GM19043 (cell line): Measurements from ENCODE around the gene SHANK2.

Experiments
- ATAC-seq: cut with Tn5 transposase; IDR thresholded peaks from one replicate; pipeline ENCODE4 v1.9.1; 2021; ENCODE audit warnings: low read depth; ENCODE audit not compliant: unreplicated experiment

Gene SHANK2

DNA sequence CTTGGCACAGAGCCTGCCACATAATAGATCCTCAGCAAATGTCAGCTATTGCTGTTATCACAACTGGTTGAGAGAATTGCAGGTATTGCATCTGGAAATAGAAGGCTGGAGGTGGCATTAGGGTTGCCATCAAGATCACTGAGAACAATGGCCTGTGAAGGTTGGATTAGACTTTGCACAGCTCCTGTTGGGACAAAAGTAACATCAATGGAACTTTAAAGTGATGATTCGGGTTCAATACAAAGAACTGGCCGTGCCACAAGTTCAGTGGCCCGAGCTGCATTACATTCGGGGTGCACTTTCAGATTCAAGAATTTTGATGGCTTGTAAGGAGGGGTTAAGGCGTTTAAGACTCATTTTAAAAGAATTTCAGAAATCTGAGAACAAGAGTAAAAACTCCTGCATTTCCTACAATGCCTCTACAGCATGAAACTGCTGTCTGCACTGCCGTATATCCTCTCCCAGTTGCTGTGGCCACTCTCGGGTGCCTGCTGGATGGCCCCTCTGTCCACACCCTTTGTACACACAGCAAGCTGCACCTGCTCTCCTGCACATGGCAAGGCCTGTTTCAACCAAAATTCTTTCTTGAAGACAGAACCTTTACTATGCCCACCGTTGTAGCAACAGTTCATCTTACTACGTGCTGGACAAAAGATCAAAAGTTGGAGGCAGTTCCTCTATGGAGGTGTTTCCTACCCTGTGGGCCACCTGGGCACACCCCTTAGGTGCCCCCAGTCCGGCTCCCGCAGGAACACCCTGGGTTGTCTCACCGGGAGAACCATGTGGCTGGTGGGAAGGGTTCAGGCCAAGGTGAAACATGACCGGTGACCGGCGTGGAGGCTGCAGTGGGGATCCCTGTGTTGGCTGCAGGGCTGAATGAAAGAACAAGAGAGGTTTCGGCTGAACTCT, 17.5 kb upstream of the SHANK2 start:
- ATAC-seq = no peak

GRCh38 chr11:71268706-71269321, 16.4 kb upstream of the SHANK2 start:
- ATAC-seq = no peak

GRCh38 chr11:71267807-71268421, 15.5 kb upstream of the SHANK2 start:
- no peak for ATAC-seq

- ATAC-seq = no peak
These were observed 13.9 kb upstream of the SHANK2 start for GRCh38 chr11:71266114-71266833.

GRCh38 chr11:71265559-71266092, 13.2 kb upstream of the SHANK2 start:
- no peak for ATAC-seq

DNA sequence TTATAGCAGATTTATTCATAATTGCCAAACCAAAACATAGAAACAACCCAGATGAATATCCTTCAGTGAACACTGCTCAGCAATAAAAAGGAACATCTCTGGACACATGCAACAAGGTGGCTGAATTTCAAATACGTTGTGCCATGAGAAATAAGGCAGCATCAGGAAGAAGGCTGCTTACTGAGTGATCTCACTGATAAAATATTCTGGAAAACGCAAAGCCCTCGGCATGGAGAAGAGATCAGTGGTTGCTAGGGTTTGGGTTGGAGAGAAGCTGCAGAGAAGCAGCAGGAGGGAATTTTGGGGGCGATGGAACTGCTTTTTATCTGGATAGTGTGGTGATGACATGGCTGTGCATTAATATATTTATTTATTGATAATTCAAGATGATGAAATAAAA, 11.0 kb upstream of the SHANK2 start:
- ATAC-seq = no peak

GRCh38 chr11:71255800-71256479, 3.6 kb upstream of the SHANK2 start:
- no peak for ATAC-seq

GRCh38 chr11:71255323-71255722, 2.9 kb upstream of the SHANK2 start:
- ATAC-seq = no peak

GRCh38 chr11:71253794-71254193, 1.4 kb upstream of the SHANK2 start:
- ATAC-seq = no peak

- ATAC-seq = peak; percentile 51
These were observed 673 bp upstream of the SHANK2 start for GRCh38 chr11:71252770-71253730.

DNA sequence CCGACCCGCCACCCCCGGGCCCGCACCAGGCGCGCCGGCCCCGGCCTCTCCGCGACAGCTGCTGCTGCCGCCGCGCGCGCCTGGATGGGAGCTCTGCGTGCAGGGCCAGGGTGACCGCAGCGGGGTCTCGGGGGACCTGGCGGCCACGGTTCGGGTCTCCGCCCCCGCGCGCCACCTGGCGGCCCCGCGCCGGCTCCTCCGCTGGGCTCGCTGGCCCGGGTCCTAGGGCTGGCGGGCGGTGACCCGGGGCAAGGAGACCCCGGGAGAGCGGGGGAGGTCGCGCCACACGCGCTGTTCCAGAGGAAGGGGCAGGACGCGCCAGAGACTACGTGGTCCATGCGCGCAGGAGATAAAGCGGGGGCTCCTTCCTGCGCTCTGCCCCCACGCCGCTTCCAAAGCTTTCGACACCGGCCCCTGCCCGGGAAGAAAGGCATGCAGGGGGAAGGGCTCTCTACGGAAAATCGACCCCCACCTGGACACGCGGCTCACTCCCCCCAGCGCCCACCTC, 562 bp downstream of the SHANK2 start:
- ATAC-seq = no peak

- no peak for ATAC-seq
These were observed 1.1 kb downstream of the SHANK2 start for GRCh38 chr11:71251151-71251721.

- ATAC-seq = no peak
These were observed 1.7 kb downstream of the SHANK2 start for GRCh38 chr11:71250523-71251150.

DNA sequence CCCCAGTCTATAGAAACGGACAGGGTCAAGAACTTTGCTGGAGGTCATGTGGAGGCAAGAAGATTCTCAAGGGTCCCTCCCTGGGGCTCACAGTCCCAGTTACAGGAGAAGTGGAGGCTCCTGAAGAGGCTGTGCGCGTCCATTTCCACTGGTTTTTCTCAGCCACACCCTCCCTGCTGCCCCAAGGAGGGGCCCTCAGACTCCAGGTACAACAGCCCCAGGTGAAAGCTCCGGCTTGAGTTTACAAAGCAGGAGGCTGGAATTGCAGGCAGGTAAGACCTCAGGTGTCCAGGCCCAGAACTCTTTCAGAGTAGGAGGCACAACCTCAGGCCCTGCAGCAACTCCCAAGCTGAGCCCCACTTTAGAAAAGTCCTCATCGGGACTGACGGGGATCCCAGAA, 3.1 kb downstream of the SHANK2 start:
- no peak for ATAC-seq

- no peak for ATAC-seq
These were observed 3.7 kb downstream of the SHANK2 start for GRCh38 chr11:71248656-71249055.

GRCh38 chr11:71248251-71248570, 4.2 kb downstream of the SHANK2 start:
- no peak for ATAC-seq

GRCh38 chr11:71247551-71248250, 4.7 kb downstream of the SHANK2 start:
- ATAC-seq = no peak

DNA sequence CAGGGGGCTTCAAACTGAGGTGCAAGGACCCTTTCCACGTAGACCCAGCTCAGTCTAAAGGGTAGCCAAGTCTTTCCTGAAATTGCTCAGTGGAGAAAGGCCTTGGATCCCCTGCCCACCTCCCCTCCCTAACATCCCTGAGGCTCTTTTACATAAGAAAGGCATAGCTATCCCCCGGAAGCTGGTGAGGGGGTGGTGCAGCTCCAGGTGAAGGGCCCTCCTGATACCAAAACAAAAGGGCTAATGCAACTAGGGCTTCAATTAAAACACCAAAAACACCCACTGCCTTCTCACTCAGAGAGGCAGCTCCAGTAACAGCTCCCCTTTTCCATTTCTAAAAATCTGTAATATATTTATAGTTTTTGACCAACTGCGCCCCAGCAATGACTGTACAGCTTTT, 5.8 kb downstream of the SHANK2 start:
- no peak for ATAC-seq
